Suprapubic skin (tissue), 4 donors: ENCODE measurements around the gene FCER1A. TPM values are rescaled to one million over a fixed set of nuclear protein-coding genes. Genes with fewer than 3 reads are reported as not detected.

ENCODE experiments used
- DNase-seq, 2 donors: peaks; one replicate each; pipeline ENCODE4 v3.0.0-alpha.2; 2019; ENCODE audit warnings: low spot score in 2 of 2
- H3K27ac ChIP-seq: fragments of 200-600 bp; sonication (generic); one replicate; pipeline ENCODE4 v1.5.1; 2019
- H3K27me3 ChIP-seq: fragments of 200-600 bp; sonication (generic); one replicate; pipeline ENCODE4 v1.5.1; 2019
- H3K36me3 ChIP-seq: fragments of 200-600 bp; sonication (generic); one replicate; pipeline ENCODE4 v1.5.1; 2019
- H3K4me1 ChIP-seq: fragments of 200-600 bp; sonication (generic); one replicate; pipeline ENCODE4 v1.5.1; 2019
- H3K4me3 ChIP-seq: fragments of 200-600 bp; sonication (generic); one replicate; pipeline ENCODE4 v1.5.1; 2019; ENCODE audit warnings: mild to moderate bottlenecking
- H3K9me3 ChIP-seq: fragments of 200-600 bp; sonication (generic); one replicate; pipeline ENCODE4 v1.5.1; 2019
- CTCF ChIP-seq, 2 donors: fragments of 200-600 bp in 1 of 2; fragments of 450-650 bp in 1 of 2; sonication (generic) in 1 of 2; IDR thresholded peaks; one replicate each; pipeline ENCODE4 v1.5.1; 2016 to 2019; ENCODE audit warnings: antibody characterized with exemption in 2 of 2, mild to moderate bottlenecking in 1 of 2, moderate library complexity in 1 of 2
- EP300 ChIP-seq: sonication (generic); formaldehyde crosslinking; IDR thresholded peaks from one replicate; pipeline ENCODE4 v1.6.1; 2017; ENCODE audit warnings: antibody characterized with exemption
- POLR2A ChIP-seq, 2 donors: fragments of 450-650 bp; IDR thresholded peaks; one replicate each; pipeline ENCODE4 v1.6.1; 2017; ENCODE audit warnings: antibody characterized with exemption in 2 of 2, mild to moderate bottlenecking in 2 of 2, moderate library complexity in 2 of 2
- POLR2AphosphoS5 ChIP-seq, 3 donors: sonication (generic); formaldehyde crosslinking; IDR thresholded peaks; one replicate each; pipeline ENCODE4 v1.6.1; 2017; ENCODE audit warnings: antibody characterized with exemption in 3 of 3
- WGBS: methylation state at CpG from one replicate; pipeline ENCODE4 v1.1.5; 2018; 5-methylcytosine and 5-hydroxymethylcytosine counted together
- total RNA-seq, 4 donors: library from RNA; depleted of rRNA; stranded (reverse); fragments of >200 nt; gene quantifications; one replicate each; pipeline ENCODE4 v1.1.0, GENCODE V29; 2016

Gene FCER1A
- total RNA-seq: 10 to 100 TPM; 14.3 to 36.9 (median 24.6) TPM

- H3K27me3 ChIP-seq: no peaks in the 10 kb centered on the region
- 93% methylated on average over 1 of the region's 1 CpG for WGBS
- H3K4me3 ChIP-seq: no peak within 1 kb of the TSS
- H3K9me3 ChIP-seq: no peaks in the 10 kb centered on the region
- H3K4me1 ChIP-seq: no peaks in the 10 kb centered on the region
- no peak for TF ChIP-seq CTCF (IDR thresholded peaks at IDR 0.05)
- no peak for TF ChIP-seq EP300
- no peak for TF ChIP-seq POLR2AphosphoS5 (IDR thresholded peaks at IDR 0.05)
- TF ChIP-seq POLR2A (IDR thresholded peaks at IDR 0.05): no peak
- no peak within 1 kb of the TSS for H3K27ac ChIP-seq
- H3K36me3 ChIP-seq: no peaks in the 10 kb centered on the region
- DNase-seq: no peak
Observed at GRCh38 chr1:159302095-159302494, at the start of gene FCER1A. FCER1A (plus strand) TSS chr1:159302336; CDS start chr1:159302365, 29 bp downstream.

DNA sequence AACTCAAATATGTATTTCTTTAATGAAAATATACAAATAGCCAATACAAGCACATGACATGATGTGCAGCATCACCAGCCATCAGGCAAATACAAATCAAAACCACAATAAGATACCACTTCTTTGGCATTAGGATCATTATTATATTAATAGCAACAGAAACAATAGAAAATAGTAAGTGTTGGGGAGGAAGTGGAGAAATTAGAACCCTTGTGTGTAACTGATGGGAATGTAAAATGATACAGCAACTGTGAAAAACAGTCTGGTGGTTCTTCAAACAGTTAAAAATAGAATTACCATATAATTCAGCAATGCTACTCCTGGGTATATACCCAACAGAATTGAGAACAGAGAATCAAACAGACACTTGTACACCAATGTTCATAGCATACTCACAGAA lies 40.8 kb upstream of the FCER1A start:
- DNase-seq: no peak

GRCh38 chr1:159261721-159262494 lies 40.2 kb upstream of the FCER1A start:
- Histone ChIP-seq H3K36me3 (no peaks in the 10 kb centered on the region), H3K4me1 (peaks cover 4% of the 10 kb centered on the region), H3K9me3 (no peaks in the 10 kb centered on the region), H3K27ac (peak overlapping the region; percentile 1), H3K27me3 (no peaks in the 10 kb centered on the region), H3K4me3 (no peak overlapping the region)
- no peak for TF ChIP-seq CTCF (IDR thresholded peaks at IDR 0.05)
- TF ChIP-seq POLR2AphosphoS5 (IDR thresholded peaks at IDR 0.05): no peak
- TF ChIP-seq EP300: no peak
- no peak for TF ChIP-seq POLR2A (IDR thresholded peaks at IDR 0.05)
- WGBS: 64% methylated on average over 2 of the region's 2 CpGs
- DNase-seq: no peak

More for the DNA sequence above, 40.8 kb upstream of the FCER1A start:
- no peaks in the 10 kb centered on the region for H3K9me3 ChIP-seq
- H3K27me3 ChIP-seq: no peaks in the 10 kb centered on the region
- TF ChIP-seq POLR2AphosphoS5 (IDR thresholded peaks at IDR 0.05) (no peak), EP300 (no peak), CTCF (IDR thresholded peaks at IDR 0.05) (no peak), POLR2A (IDR thresholded peaks at IDR 0.05) (no peak)
- H3K27ac ChIP-seq: no peak overlapping the region
- H3K4me1 ChIP-seq: peaks cover 4% of the 10 kb centered on the region
- no peak overlapping the region for H3K4me3 ChIP-seq
- H3K36me3 ChIP-seq: no peaks in the 10 kb centered on the region

GRCh38 chr1:159266832-159267231 lies 35.3 kb upstream of the FCER1A start:
- no peaks in the 10 kb centered on the region for H3K36me3 ChIP-seq
- DNase-seq: no peak
- peaks cover 4% of the 10 kb centered on the region for H3K4me1 ChIP-seq
- TF ChIP-seq POLR2AphosphoS5 (IDR thresholded peaks at IDR 0.05) (no peak), CTCF (IDR thresholded peaks at IDR 0.05) (no peak), POLR2A (IDR thresholded peaks at IDR 0.05) (no peak), EP300 (no peak)
- H3K9me3 ChIP-seq: no peaks in the 10 kb centered on the region
- H3K4me3 ChIP-seq: no peak overlapping the region
- no peaks in the 10 kb centered on the region for H3K27me3 ChIP-seq
- no peak overlapping the region for H3K27ac ChIP-seq
- WGBS: 84% methylated on average over 3 of the region's 3 CpGs

DNA sequence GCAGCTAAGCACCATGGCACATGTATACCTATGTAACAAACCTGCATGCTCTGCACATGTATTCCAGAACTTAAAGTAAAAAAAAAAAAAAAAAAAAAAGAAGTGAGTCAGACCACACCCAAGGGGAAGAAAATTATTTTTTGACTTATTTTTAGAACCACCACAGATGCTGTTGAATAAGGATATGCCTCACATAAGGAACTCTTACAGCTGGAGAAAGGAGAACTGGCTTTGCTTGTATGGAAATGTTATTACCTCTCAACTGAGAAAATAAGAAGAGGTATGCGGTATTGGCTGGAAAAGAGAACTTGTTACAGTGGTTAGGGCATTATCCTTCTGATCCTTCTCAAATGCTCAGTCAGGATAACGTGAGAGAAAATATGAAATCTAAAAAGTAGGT lies 27.5 kb upstream of the FCER1A start:
- Histone ChIP-seq H3K27ac (no peak overlapping the region), H3K27me3 (no peaks in the 10 kb centered on the region), H3K36me3 (no peaks in the 10 kb centered on the region), H3K9me3 (no peaks in the 10 kb centered on the region), H3K4me3 (no peak overlapping the region), H3K4me1 (no peaks in the 10 kb centered on the region)
- DNase-seq: no peak
- WGBS: 64% methylated on average over 2 of the region's 2 CpGs
- TF ChIP-seq EP300 (no peak), POLR2A (IDR thresholded peaks at IDR 0.05) (no peak), CTCF (IDR thresholded peaks at IDR 0.05) (no peak)
